Activated CD4-positive, alpha-beta T cell treated with anti-CD3 and anti-CD28 coated beads, Interleukin-2, amount 50 U/mL, for 48 hours (primary cell): Measurements from ENCODE around the gene DLX5.

ENCODE experiments used
- DNase-seq, 2 experiments: peaks; one replicate each; pipeline ENCODE4 v3.0.0-alpha.2; 2020

DLX5 gene

DNA sequence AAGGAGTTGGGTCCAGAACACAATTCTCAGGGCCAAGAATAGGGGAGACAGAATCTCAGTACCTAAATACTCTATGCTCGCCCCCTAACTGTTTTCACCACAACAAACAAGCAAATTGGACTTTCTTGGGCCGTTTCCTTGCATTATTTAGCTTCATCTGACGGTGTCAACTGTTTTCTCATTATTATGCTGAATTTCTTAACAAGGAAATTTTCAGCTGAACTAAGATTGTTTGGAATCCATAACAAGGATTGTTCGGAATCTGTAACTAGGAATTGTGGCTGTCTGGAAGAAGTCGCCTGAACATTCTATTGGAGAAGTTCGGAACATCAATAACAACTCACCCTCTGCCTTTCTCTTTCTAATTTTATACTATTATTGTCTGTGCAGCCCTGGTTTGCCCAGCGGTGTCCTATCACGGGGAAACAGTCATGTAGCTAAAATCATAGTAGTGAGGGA lies 34.7 kb downstream of the DLX5 start:
- DNase-seq: no peak

DNA sequence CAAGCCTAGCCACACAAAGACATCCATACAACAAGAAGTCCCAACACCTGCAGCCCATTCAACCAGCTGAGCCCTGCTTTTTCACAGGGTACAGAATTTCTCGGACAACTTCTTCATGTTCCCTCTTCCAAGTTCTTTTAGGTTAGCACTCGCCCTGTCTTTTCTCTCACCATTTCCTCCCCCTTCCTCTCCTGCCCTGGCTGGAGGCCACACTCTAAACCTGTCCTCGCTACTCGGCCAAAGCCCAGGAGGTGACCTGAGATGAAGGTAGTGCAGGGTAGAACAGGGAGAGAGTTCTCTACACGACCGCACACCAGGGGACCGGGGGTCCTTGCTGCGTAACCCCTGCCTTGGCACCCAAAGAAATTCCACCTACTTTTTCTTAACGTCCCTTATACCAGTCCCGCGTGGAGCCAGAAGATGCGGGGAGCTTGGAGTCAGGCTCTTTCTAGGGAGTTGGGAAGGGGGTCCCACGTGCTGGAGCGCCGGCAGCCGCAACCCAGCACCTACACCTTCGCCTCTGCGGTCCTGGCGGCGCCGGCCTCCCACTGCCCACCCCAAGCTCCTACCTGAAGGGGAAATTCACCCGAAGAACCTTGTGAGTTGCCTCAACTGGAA lies 35.3 kb downstream of the DLX5 start:
- no peak for DNase-seq

DNA sequence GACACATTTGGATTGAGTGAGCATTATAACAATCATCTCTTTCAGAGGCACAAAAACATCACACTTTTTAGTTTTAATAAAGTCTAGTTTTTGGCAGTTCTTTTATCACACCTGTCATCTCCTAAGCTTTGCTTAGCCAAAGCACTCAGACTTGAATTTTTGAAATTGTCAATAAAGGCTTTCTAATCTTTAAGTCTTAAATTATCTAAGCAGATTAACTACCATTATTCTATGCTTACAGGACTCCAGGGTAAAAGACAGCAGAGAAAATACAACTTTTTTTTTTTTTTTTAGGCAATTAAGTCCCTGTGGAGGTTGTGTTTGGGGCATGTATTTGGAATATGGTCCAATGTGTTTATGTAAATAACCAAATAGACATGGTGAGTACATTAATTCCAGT lies 36.9 kb downstream of the DLX5 start:
- DNase-seq: no peak

DNA sequence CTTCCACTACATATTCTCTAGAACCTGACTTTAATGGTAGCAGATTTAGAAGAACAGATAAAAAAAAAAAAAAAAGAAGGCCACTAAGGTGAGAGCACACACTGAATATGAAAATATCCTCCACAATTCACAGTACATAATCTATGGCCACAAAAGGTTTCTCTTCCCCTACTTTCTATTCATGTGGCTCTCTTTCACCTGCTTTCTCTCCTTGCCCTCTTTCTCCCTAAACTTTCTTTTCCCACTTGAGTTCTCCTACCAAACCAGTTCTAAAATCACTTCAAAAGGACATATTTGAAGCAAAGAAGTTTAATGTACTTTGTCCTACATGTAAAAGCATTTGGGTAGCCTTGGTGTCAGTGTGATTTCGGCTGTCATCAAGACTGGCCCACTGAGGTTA lies 37.7 kb downstream of the DLX5 start:
- DNase-seq: no peak

DNA sequence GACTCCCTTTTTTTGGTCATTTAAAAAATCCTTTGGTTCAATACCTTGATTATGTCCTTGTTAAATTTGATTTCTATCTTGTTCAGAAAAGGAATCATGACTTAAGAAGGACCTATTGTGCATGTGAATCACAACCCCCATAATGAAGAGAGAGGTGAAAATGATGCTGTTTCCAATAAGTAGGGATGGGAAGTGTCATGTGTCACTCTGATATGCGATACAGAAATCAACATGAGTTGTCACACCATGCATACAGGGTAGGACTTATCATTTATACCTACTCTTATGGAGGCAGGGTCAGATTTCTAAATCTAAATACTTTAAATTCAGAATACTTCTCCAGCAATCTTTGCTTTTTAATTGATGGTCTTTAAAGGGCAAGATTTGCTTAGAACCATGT lies 38.6 kb downstream of the DLX5 start:
- no peak for DNase-seq

DNA sequence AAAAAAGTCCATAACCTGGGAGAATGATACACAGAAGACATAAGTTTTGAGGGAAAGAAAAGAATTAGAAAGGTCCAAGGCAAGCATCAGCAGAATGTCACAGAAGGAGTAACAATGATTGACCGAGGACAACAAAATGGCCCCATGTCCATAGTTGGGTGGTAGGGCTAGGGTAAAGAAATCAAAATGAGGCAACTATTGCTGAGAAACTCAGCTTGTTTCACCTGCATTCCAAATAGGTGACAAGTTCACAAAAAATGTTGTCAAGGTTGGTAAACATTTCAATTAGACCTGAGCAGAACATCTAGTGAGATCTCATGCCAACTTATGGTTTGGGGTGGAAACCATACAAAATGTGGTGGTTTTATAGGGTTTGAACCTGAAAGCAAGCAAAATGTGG lies 42.0 kb downstream of the DLX5 start:
- DNase-seq: no peak

DNA sequence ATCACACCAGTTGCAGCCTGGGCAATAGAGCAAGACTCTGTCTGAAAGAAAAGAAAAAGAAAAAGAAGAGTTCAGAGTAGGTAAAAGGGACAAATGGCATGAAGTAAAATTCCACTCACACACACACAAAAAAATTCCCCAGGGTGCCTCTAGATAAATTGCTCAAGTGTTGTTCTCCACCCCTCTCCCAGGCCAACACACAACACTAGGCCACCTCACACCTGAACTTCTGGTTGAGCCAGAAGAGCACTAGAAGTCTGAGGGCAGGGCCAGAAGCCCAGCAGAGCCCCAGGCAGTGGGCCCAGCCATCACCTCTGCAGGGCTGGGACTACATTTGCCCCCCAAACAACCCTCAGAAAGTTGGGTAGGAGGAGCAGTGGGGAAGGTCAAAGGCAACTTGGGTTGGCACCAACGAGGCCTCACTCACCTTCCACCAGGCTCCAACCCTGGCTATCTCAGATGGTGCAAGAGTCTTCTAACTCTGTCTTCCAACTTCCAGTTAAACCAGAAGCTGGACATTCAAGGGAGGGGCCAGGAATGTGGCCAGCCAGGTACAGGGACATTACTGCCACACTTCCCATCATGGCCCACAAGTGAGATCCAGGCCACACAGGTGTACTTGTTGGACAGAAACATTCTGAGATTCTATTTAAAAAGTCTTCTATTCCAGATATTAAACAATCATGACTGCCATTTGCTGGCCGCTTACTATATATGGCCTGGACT lies 44.9 kb downstream of the DLX5 start:
- DNase-seq: no peak

DNA sequence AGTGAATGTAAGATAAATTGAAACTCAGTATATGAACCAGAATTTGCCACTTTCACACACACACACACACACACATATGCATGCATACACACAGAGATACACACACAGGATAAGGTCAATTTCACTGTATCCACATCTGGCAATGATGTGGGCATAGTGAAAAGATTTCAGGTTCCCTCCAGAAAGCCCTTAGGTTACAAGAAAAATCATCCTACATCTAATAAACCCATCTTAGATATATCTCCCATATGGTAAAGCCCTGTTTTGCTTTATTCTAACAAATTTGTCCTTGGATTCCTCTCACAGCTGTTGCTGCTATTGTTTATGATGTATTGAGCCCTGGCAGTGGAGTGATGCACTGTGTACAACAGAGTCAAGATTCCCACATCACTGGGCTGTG lies 47.2 kb downstream of the DLX5 start:
- DNase-seq: no peak

DNA sequence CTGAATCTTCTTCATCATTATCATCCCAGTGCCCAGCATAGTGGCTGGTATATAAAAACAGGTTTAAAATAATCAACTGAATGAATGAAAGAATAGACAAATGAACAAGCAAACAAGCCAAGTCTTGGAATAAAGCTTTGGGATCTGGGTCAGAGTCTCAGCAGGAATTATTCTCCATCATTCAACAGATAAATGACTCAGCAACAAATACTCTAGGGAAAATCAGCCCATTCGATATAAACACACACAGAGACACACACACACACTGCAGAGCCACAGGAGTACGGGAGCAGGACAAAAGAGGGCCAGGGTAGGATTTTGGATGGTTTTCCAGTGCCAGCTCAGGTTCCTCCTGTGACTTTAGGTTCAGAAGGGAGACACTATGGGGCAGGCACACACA lies 48.5 kb downstream of the DLX5 start:
- DNase-seq: no peak

DNA sequence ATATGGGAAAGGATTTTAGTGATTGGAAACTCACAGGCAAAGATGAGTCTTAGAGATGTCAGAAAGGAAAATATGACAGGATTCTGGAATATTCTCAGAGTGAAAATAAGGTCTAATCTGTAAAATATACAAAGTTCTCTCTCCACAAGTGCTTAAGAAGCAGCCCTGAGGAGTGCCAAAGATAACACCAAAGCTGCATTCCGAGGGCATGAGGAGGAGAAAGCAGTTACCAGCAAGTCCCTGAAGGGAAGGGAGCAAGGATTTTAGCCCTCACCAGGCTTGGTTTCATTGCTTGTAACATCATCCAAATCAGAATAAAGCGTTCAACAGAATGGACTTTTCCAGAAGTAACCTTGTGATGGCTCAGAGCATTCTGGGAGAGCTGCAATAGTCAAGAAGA lies 50.6 kb downstream of the DLX5 start:
- DNase-seq: no peak

DNA sequence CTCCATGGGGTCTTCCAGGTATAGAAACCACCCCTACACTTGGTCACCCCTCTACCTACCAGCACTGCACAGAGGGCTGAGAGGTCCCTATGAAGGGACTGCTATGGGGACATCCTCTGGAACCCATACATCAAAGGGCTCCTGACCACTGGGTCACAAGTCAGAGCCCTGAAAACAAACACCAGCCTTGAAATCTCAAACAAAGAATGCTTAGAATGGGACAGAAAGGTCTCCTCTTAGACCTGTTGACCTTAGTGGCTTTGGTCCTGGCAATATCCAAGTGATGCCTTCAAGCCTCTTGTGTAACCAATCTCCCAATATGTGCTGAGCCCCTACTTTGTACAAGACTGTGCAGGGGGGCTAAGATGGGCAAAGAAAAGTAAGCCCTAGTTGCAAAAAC lies 53.9 kb downstream of the DLX5 start:
- no peak for DNase-seq
